GM12878 (cell line): ENCODE results near the gene MYPN. TPM values are rescaled to one million over a fixed set of nuclear protein-coding genes. Genes with fewer than 3 reads are reported as not detected.

ENCODE experiments used
- ATAC-seq: fragments of 200-7000 bp; cut with Tn5 transposase; 3 replicates; pipeline ENCODE4 v1.9.1; 2020; ENCODE audit warnings: mild to moderate bottlenecking, moderate library complexity
- BruUV-seq: library from RNA; stranded (reverse); fragments of 400-500 nt; replicated peaks from 2 replicates; lab custom pipeline; 2021; lab: Mats Ljungman, UMichigan
- CTCF ChIA-PET: fragments of 300-600 bp; sonication (Branson Sonifier 250); formaldehyde crosslinking; extraction: SDS; loops from one replicate; lab custom pipeline; 2021; ENCODE audit warnings: inconsistent platforms; lab: Yijun Ruan, JAX
- POLR2A ChIA-PET: fragments of 350-600 bp; formaldehyde crosslinking; extraction: SDS; loops from one replicate; lab custom pipeline; 2021; ENCODE audit warnings: inconsistent platforms; lab: Charles Lee
- RAD21 ChIA-PET: fragments of 300-600 bp; sonication (Branson Sonifier 250); formaldehyde crosslinking; loops from one replicate; lab custom pipeline; 2023; ENCODE audit warnings: antibody characterized with exemption; ENCODE audit not compliant: unreplicated experiment; lab: Charles Lee
- SMC1A ChIA-PET: fragments of 300-600 bp; sonication (Branson Sonifier 250); formaldehyde crosslinking; loops from one replicate; lab custom pipeline; 2023; ENCODE audit not compliant: unreplicated experiment, uncharacterized antibody; lab: Charles Lee
- DNase-seq: peaks from one replicate; pipeline ENCODE4 v3.0.0-alpha.2; 2011; ENCODE audit warnings: low read depth, low spot score
- FAIRE-seq: peaks from 3 replicates; lab custom pipeline; 2011; peaks lifted over from hg19 to GRCh38; lab: Jason Lieb, UNC
- H2AFZ ChIP-seq: 2 replicates; pipeline ENCODE4 v1.6.0; 2011; ENCODE audit warnings: low read depth, low read length, control low read depth; ENCODE audit not compliant: control insufficient read depth
- H3K27ac ChIP-seq: 2 replicates; pipeline ENCODE4 v1.5.1; 2011; ENCODE audit warnings: control low read depth; ENCODE audit not compliant: control insufficient read depth, insufficient read depth
- H3K27me3 ChIP-seq, 2 experiments: replicated peaks in 1 of 2; 2 replicates each; pipeline versions ENCODE4 v1.6.0 to v1.6.1; 2011; ENCODE audit warnings: low read length in 1 of 2; ENCODE audit not compliant: control insufficient read depth in 2 of 2, insufficient read depth in 2 of 2
- H3K36me3 ChIP-seq, 2 experiments: 2 replicates each; pipeline ENCODE4 v1.5.1; 2011; ENCODE audit warnings: low read length in 1 of 2; ENCODE audit not compliant: control insufficient read depth in 2 of 2, insufficient read depth in 2 of 2
- H3K4me1 ChIP-seq: 2 replicates; pipeline ENCODE4 v1.6.1; 2011; ENCODE audit warnings: mild to moderate bottlenecking, low read length, moderate library complexity, mixed read lengths; ENCODE audit not compliant: control insufficient read depth, insufficient read depth
- H3K4me2 ChIP-seq: 2 replicates; pipeline ENCODE4 v1.6.0; 2011; ENCODE audit warnings: control low read depth; ENCODE audit not compliant: control insufficient read depth, insufficient read depth
- H3K4me3 ChIP-seq: fragments of 200-600 bp; sonication (generic); 2 replicates; pipeline ENCODE4 v1.5.1; 2016
- H3K79me2 ChIP-seq: 2 replicates; pipeline ENCODE4 v1.6.0; 2011; ENCODE audit warnings: low read length; ENCODE audit not compliant: control insufficient read depth, insufficient read depth
- H3K9ac ChIP-seq: 2 replicates; pipeline ENCODE4 v1.8.0; 2011; ENCODE audit warnings: low read length, control low read depth, mixed read lengths; ENCODE audit not compliant: control insufficient read depth, insufficient read depth
- H3K9me3 ChIP-seq: replicated peaks from 3 replicates; pipeline ENCODE4 v1.5.1; 2011; ENCODE audit warnings: mild to moderate bottlenecking, low read length; ENCODE audit not compliant: control insufficient read depth, insufficient read depth
- H4K20me1 ChIP-seq: 2 replicates; pipeline ENCODE4 v1.6.0; 2011; ENCODE audit not compliant: control insufficient read depth, insufficient read depth
- CBX3 ChIP-seq: fragments of 200-600 bp; sonication (generic); IDR thresholded peaks from 2 replicates; pipeline ENCODE4 v1.6.1; 2016; ENCODE audit warnings: low read depth, borderline replicate concordance
- E2F4 ChIP-seq: IDR thresholded peaks from 2 replicates; pipeline ENCODE4 v1.6.1; 2012; ENCODE audit warnings: low read depth, low read length, improper control_type of control experiment
- EZH2 ChIP-seq: IDR thresholded peaks from 2 replicates; pipeline ENCODE4 v1.6.1; 2012; ENCODE audit warnings: low read depth, mild to moderate bottlenecking, control low read depth, inconsistent platforms, low read length, borderline replicate concordance; ENCODE audit not compliant: control insufficient read depth
- HDAC6 ChIP-seq: fragments of 200-600 bp; sonication (generic); IDR thresholded peaks from one replicate; pipeline ENCODE4 v1.8.0; 2017; ENCODE audit warnings: antibody characterized with exemption; ENCODE audit not compliant: unreplicated experiment
- HDGF ChIP-seq: fragments of 450-650 bp; IDR thresholded peaks from 2 replicates; pipeline ENCODE4 v1.6.1; 2016; ENCODE audit warnings: antibody characterized with exemption
- IKZF1 ChIP-seq: fragments of 450-650 bp; conservative IDR thresholded peaks from 2 replicates; pipeline ENCODE4 v1.6.1; 2017; ENCODE audit warnings: antibody characterized with exemption, mild to moderate bottlenecking
- KAT2A ChIP-seq: conservative IDR thresholded peaks from 2 replicates; pipeline ENCODE4 v1.6.1; 2011; ENCODE audit warnings: low read depth, low read length; ENCODE audit not compliant: control insufficient read depth
- MTA2 ChIP-seq: fragments of 450-650 bp; IDR thresholded peaks from 2 replicates; pipeline ENCODE4 v1.6.1; 2016; ENCODE audit warnings: low read depth, mild to moderate bottlenecking, moderate library complexity
- NFXL1 ChIP-seq: fragments of 450-650 bp; IDR thresholded peaks from 2 replicates; pipeline ENCODE4 v1.6.1; 2017; ENCODE audit warnings: antibody characterized with exemption, mild to moderate bottlenecking, borderline replicate concordance
- POLR2AphosphoS2 ChIP-seq: IDR thresholded peaks from 2 replicates; pipeline ENCODE4 v1.6.1; 2011; ENCODE audit warnings: low read depth, mild to moderate bottlenecking, low read length, improper control_type of control experiment, moderate library complexity
- RAD51 ChIP-seq: fragments of 450-650 bp; IDR thresholded peaks from 2 replicates; pipeline ENCODE4 v1.6.1; 2016; ENCODE audit warnings: moderate library complexity, mild to moderate bottlenecking, inconsistent platforms
- SIN3A ChIP-seq: IDR thresholded peaks from 2 replicates; pipeline ENCODE4 v1.6.1; 2012; ENCODE audit warnings: low read depth, low read length, improper control_type of control experiment
- SREBF2 ChIP-seq: IDR thresholded peaks from 2 replicates; pipeline ENCODE4 v1.6.1; 2012; ENCODE audit warnings: mild to moderate bottlenecking, low read length
- STAT3 ChIP-seq: IDR thresholded peaks from 2 replicates; pipeline ENCODE4 v1.6.1; 2011; ENCODE audit warnings: low read depth, low read length, improper control_type of control experiment
- ZBTB11 ChIP-seq: fragments of 450-650 bp; formaldehyde crosslinking; IDR thresholded peaks from 2 replicates; pipeline ENCODE4 v1.5.0; 2022; ENCODE audit warnings: mild to moderate bottlenecking, missing genetic modification characterization
- ZNF687 ChIP-seq: fragments of 450-650 bp; IDR thresholded peaks from 2 replicates; pipeline ENCODE4 v1.6.1; 2017; ENCODE audit warnings: mild to moderate bottlenecking, moderate library complexity
- WGBS: methylation state at CpG from one replicate; pipeline ENCODE4 v1.1.6; 2016; ENCODE audit warnings: low lambda C conversion rate; ENCODE audit not compliant: insufficient replicate concordance, insufficient coverage; ENCODE audit errors: missing lambda C conversion rate; 5-methylcytosine and 5-hydroxymethylcytosine counted together
- in situ Hi-C: fragments of 300-500 bp; cut with MboI; formaldehyde crosslinking; loops from 9 replicates; pipeline ENCODE4 v1.14.3; 2018; ENCODE audit warnings: mixed read lengths
- intact Hi-C: fragments of 100-400 bp; cut with micrococcal nuclease; formaldehyde crosslinking; loops from one replicate; pipeline ENCODE4 v1.14.2; 2022; ENCODE audit not compliant: unreplicated experiment
- polyA plus RNA-seq, 11 experiments: library from polyadenylated mRNA; depleted of rRNA in 4 of 11; unstranded in 6 of 11; stranded (reverse) in 5 of 11; fragments of >200 nt; fragmentation: Nextera tagmentation in 4 of 11; fragmentation: Illumina TruSeq in 1 of 11; extraction: Ambion mirVana in 4 of 11; extraction: Trizol in 1 of 11; gene quantifications; 1 replicate in 1 of 11; 2 replicates in 10 of 11; pipeline versions ENCODE4 v1.2.1 to v1.2.3, GENCODE V29; 2011 to 2016; ENCODE audit warnings: inconsistent platforms in 2 of 11, missing spikeins in 2 of 11, low read depth in 1 of 11
- total RNA-seq, 4 experiments: library from RNA; depleted of rRNA in 3 of 4; stranded (reverse); fragments of >200 nt in 3 of 4; fragmentation: Illumina TruSeq in 1 of 4; extraction: Trizol in 1 of 4; gene quantifications; 2 replicates each; pipeline versions ENCODE4 v1.2.1 to v1.2.3, GENCODE V29; 2013 to 2021

MYPN gene
- total and polyA plus RNA-seq, 10 of the 15 experiments (the other 5 are each of a cell fraction or from before 2014, with no cell fraction given), result 0.01 to 0.02 TPM; not detected in 8

- TF ChIP-seq ZNF687 (no peak), SIN3A (no peak), RAD51 (no peak), HDGF (no peak), HDAC6 (no peak)
Observed at GRCh38 chr10:68083953-68084352, 25.3 kb upstream of the MYPN start (continued).

- POLR2A ChIA-PET, result no interaction called here
- SMC1A ChIA-PET, result interaction anchor here (1.0 to 1.6 kb wide), 2 partner anchors 55 to 223 kb away, joined by 3 to 4 read pairs; no protein-coding TSS in a partner anchor
- TF ChIP-seq KAT2A, result no peak
- no peak for TF ChIP-seq STAT3
- no peak for TF ChIP-seq SREBF2
- TF ChIP-seq IKZF1, result no peak
- TF ChIP-seq POLR2AphosphoS2, result no peak
- TF ChIP-seq MTA2, result no peak
- TF ChIP-seq NFXL1, result no peak
- TF ChIP-seq EZH2, result no peak
- TF ChIP-seq ZBTB11 (CRISPR knock-in tag), result no peak
- no peak for TF ChIP-seq CBX3
- TF ChIP-seq E2F4, result no peak
Observed at GRCh38 chr10:68084469-68084868, 24.8 kb upstream of the MYPN start.

More at GRCh38 chr10:68084469-68084868, 24.8 kb upstream of the MYPN start:
- ChIA-PET RAD21 (interaction anchor here (0.6 kb wide), 1 partner anchor 73 kb away, joined by 3 read pairs; no protein-coding TSS in a partner anchor), CTCF (interaction anchor here (0.6 to 2.6 kb wide), 5 partner anchors 67 to 217 kb away, joined by 3 to 13 read pairs (median 5); no protein-coding TSS in a partner anchor)
- H3K4me3 ChIP-seq, result no peak overlapping the region
- DNase-seq (no peak), ATAC-seq (no peak), FAIRE-seq (no peak)
- no peaks in the 10 kb centered on the region for H3K36me3 ChIP-seq
- H3K27ac ChIP-seq, result no peak overlapping the region
- 78% methylated on average over 4 of the region's 4 CpGs for WGBS
- in situ Hi-C loops, result no loop called here
- BruUV-seq, result no TSS peak
- no peak overlapping the region for H2AFZ ChIP-seq
- no peaks in the 10 kb centered on the region for H3K79me2 ChIP-seq
- no peaks in the 10 kb centered on the region; a peak in 1 of 4 replicates for H3K27me3 ChIP-seq
- no peaks in the 10 kb centered on the region for H4K20me1 ChIP-seq
- H3K4me1 ChIP-seq, result peaks cover 3% of the 10 kb centered on the region; the same call in 1 of the 2 replicates
- no peaks in the 10 kb centered on the region for H3K9me3 ChIP-seq
- intact Hi-C loops, result loop anchor here (5.0 kb wide), 1 partner anchor 73 kb away; no protein-coding TSS in a partner anchor
- no peak overlapping the region for H3K4me2 ChIP-seq
- no peak overlapping the region for H3K9ac ChIP-seq
